Activated CD4-positive, alpha-beta T cell treated with anti-CD3 and anti-CD28 coated beads, Interleukin-2, amount 50 U/mL, for 24 hours (primary cell): Measurements from ENCODE around the gene DSG3.
"Not testable (repeated sequence)": the region's sequence is repeated elsewhere in the genome, so short reads cannot be mapped to it uniquely, and the experiment has no call there.

Source experiments
- DNase-seq, 2 donors: peaks; one replicate each; pipeline ENCODE4 v3.0.0-alpha.2; 2020; ENCODE audit warnings: low read depth in 1 of 2, low spot score in 1 of 2

The DSG3 gene

GRCh38 chr18:31491586-31491985, 44.0 kb downstream of the DSG3 start:
- no peak for DNase-seq

GRCh38 chr18:31492671-31493070, 45.1 kb downstream of the DSG3 start:
- no peak for DNase-seq

- no peak for DNase-seq
These were observed 45.6 kb downstream of the DSG3 start for GRCh38 chr18:31493171-31493570.

- DNase-seq = no peak
These were observed 46.4 kb downstream of the DSG3 start for GRCh38 chr18:31493941-31494340.

GRCh38 chr18:31494705-31495244, 47.2 kb downstream of the DSG3 start:
- not testable (repeated sequence) for DNase-seq

- DNase-seq = no peak
These were observed 49.9 kb downstream of the DSG3 start for GRCh38 chr18:31497404-31497835.

GRCh38 chr18:31497836-31498573, 50.5 kb downstream of the DSG3 start, which contains the start of gene DSG2:
Gene DSG2 (plus strand): TSS chr18:31498177. CDS start chr18:31498252, 75 bp downstream.
- DNase-seq = no peak

- no peak for DNase-seq
These were observed 51.3 kb downstream of the DSG3 start for GRCh38 chr18:31498574-31499524.

- DNase-seq = no peak
These were observed 52.6 kb downstream of the DSG3 start for GRCh38 chr18:31500051-31500688.

- DNase-seq = no peak
These were observed 55.5 kb downstream of the DSG3 start for GRCh38 chr18:31503011-31503410.

GRCh38 chr18:31504455-31505147, 57.1 kb downstream of the DSG3 start:
- DNase-seq = no peak

- no peak for DNase-seq
These were observed 57.6 kb downstream of the DSG3 start for GRCh38 chr18:31505156-31505555.

- DNase-seq = no peak
These were observed 58.6 kb downstream of the DSG3 start for GRCh38 chr18:31506024-31506742.

GRCh38 chr18:31507124-31507523, 59.6 kb downstream of the DSG3 start:
- DNase-seq = not testable (repeated sequence)

GRCh38 chr18:31508781-31509180, 61.2 kb downstream of the DSG3 start:
- DNase-seq = no peak

GRCh38 chr18:31509571-31509970, 62.0 kb downstream of the DSG3 start:
- no peak for DNase-seq

- no peak for DNase-seq
These were observed 62.8 kb downstream of the DSG3 start for GRCh38 chr18:31510319-31510718.

GRCh38 chr18:31511098-31511497, 63.6 kb downstream of the DSG3 start:
- DNase-seq = no peak

GRCh38 chr18:31512203-31512764, 64.7 kb downstream of the DSG3 start:
- DNase-seq = no peak
